Liver (tissue), 3 donors: ENCODE results near the gene DGKD.

Source experiments
- EGR1 ChIP-seq, 2 donors: IDR thresholded peaks; 2 replicates each; pipeline ENCODE4 v1.6.1; 2016 to 2018; ENCODE audit warnings: antibody characterized with exemption in 2 of 2, low read depth in 2 of 2
- FOXA1 ChIP-seq: IDR thresholded peaks from 2 replicates; pipeline ENCODE4 v1.6.1; 2016; ENCODE audit warnings: antibody characterized with exemption
- FOXA2 ChIP-seq: IDR thresholded peaks from 2 replicates; pipeline ENCODE4 v1.6.1; 2016; ENCODE audit warnings: antibody characterized with exemption
- GABPA ChIP-seq, 2 donors: IDR thresholded peaks in 1 of 2; conservative IDR thresholded peaks in 1 of 2; 2 replicates each; pipeline ENCODE4 v1.6.1; 2016; ENCODE audit warnings: antibody characterized with exemption in 2 of 2, mild to moderate bottlenecking in 1 of 2, moderate library complexity in 1 of 2
- NR2F2 ChIP-seq: IDR thresholded peaks from 2 replicates; pipeline ENCODE4 v1.6.1; 2016; ENCODE audit warnings: antibody characterized with exemption
- RAD21 ChIP-seq, 2 donors: IDR thresholded peaks; 2 replicates each; pipeline ENCODE4 v1.6.1; 2016; ENCODE audit warnings: antibody characterized with exemption in 2 of 2, mild to moderate bottlenecking in 2 of 2
- RXRA ChIP-seq, 2 donors: IDR thresholded peaks; 2 replicates each; pipeline ENCODE4 v1.6.1; 2017 to 2018; ENCODE audit warnings: antibody characterized with exemption in 2 of 2, mild to moderate bottlenecking in 1 of 2
- SP1 ChIP-seq: IDR thresholded peaks from 2 replicates; pipeline ENCODE4 v1.6.1; 2018; ENCODE audit warnings: antibody characterized with exemption, mild to moderate bottlenecking
- TAF1 ChIP-seq: conservative IDR thresholded peaks from 2 replicates; pipeline ENCODE4 v1.6.1; 2016; ENCODE audit warnings: antibody characterized with exemption, mild to moderate bottlenecking
- YY1 ChIP-seq: IDR thresholded peaks from 2 replicates; pipeline ENCODE4 v1.6.1; 2016; ENCODE audit warnings: antibody characterized with exemption, mild to moderate bottlenecking
- TF ChIP-seq, protein P1 (sequence below): fragments of 150-350 bp; IDR thresholded peaks from 2 replicates; pipeline ENCODE4 v1.5.1; 2017; ENCODE audit warnings: improper control_type of control experiment, low read depth, low read length; ENCODE audit not compliant: missing input control
- TF ChIP-seq, protein P2 (sequence below): IDR thresholded peaks from 2 replicates; pipeline ENCODE4 v1.6.1; 2016; ENCODE audit warnings: antibody characterized with exemption, mild to moderate bottlenecking
- TF ChIP-seq, protein P3 (sequence below): IDR thresholded peaks from 2 replicates; pipeline ENCODE4 v1.6.1; 2016; ENCODE audit warnings: antibody characterized with exemption
- TF ChIP-seq, protein P4 (sequence below): IDR thresholded peaks from 2 replicates; pipeline ENCODE4 v1.6.1; 2016; ENCODE audit warnings: antibody characterized with exemption
- donor health status: healthy.
- donor health status: healthy.

DNA sequence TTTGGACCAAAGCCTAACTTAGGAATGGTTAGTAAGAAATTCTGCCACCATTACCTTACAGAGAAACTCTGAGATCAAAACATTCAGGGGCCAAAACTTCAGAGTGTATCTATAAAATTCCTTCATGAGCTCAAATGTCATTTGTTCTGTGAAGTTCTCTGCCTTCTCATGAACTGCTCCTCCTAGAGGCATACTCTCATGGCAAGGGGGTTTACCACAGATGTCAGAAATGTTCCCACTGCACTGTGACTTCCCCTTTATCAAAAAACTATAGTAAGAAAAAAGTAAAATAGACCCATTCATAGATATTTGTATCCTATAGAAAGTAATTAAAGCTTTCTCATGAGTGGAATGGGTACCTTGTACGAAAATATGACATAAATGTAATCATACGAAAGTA, 143.8 kb downstream of the DGKD start:
- TF ChIP-seq, protein P1, sequence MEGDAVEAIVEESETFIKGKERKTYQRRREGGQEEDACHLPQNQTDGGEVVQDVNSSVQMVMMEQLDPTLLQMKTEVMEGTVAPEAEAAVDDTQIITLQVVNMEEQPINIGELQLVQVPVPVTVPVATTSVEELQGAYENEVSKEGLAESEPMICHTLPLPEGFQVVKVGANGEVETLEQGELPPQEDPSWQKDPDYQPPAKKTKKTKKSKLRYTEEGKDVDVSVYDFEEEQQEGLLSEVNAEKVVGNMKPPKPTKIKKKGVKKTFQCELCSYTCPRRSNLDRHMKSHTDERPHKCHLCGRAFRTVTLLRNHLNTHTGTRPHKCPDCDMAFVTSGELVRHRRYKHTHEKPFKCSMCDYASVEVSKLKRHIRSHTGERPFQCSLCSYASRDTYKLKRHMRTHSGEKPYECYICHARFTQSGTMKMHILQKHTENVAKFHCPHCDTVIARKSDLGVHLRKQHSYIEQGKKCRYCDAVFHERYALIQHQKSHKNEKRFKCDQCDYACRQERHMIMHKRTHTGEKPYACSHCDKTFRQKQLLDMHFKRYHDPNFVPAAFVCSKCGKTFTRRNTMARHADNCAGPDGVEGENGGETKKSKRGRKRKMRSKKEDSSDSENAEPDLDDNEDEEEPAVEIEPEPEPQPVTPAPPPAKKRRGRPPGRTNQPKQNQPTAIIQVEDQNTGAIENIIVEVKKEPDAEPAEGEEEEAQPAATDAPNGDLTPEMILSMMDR: no peak
- TF ChIP-seq, protein P2, sequence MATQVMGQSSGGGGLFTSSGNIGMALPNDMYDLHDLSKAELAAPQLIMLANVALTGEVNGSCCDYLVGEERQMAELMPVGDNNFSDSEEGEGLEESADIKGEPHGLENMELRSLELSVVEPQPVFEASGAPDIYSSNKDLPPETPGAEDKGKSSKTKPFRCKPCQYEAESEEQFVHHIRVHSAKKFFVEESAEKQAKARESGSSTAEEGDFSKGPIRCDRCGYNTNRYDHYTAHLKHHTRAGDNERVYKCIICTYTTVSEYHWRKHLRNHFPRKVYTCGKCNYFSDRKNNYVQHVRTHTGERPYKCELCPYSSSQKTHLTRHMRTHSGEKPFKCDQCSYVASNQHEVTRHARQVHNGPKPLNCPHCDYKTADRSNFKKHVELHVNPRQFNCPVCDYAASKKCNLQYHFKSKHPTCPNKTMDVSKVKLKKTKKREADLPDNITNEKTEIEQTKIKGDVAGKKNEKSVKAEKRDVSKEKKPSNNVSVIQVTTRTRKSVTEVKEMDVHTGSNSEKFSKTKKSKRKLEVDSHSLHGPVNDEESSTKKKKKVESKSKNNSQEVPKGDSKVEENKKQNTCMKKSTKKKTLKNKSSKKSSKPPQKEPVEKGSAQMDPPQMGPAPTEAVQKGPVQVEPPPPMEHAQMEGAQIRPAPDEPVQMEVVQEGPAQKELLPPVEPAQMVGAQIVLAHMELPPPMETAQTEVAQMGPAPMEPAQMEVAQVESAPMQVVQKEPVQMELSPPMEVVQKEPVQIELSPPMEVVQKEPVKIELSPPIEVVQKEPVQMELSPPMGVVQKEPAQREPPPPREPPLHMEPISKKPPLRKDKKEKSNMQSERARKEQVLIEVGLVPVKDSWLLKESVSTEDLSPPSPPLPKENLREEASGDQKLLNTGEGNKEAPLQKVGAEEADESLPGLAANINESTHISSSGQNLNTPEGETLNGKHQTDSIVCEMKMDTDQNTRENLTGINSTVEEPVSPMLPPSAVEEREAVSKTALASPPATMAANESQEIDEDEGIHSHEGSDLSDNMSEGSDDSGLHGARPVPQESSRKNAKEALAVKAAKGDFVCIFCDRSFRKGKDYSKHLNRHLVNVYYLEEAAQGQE: no peak
- TF ChIP-seq, protein P3, sequence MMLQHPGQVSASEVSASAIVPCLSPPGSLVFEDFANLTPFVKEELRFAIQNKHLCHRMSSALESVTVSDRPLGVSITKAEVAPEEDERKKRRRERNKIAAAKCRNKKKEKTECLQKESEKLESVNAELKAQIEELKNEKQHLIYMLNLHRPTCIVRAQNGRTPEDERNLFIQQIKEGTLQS: no peak
- no peak for TF ChIP-seq SP1
- TF ChIP-seq RAD21 (IDR thresholded peaks at IDR 0.05): no peak
- TF ChIP-seq, protein P4, sequence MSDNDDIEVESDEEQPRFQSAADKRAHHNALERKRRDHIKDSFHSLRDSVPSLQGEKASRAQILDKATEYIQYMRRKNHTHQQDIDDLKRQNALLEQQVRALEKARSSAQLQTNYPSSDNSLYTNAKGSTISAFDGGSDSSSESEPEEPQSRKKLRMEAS: no peak
- TF ChIP-seq EGR1 (IDR thresholded peaks at IDR 0.05; ENCODE audit: low read depth in 2 of 2): no peak
- TF ChIP-seq FOXA2: no peak
- no peak for TF ChIP-seq GABPA (IDR thresholded peaks at IDR 0.05 in 1 of 2, conservative IDR thresholded peaks at IDR 0.05 in 1 of 2)
- no peak for TF ChIP-seq RXRA (IDR thresholded peaks at IDR 0.05)
- no peak for TF ChIP-seq NR2F2
- no peak for TF ChIP-seq TAF1
- TF ChIP-seq YY1: no peak
- TF ChIP-seq FOXA1: no peak
